ENCODE measurements around the gene FAM131A.

- TF ChIP-seq CTCF (conservative IDR thresholded peaks at IDR 0.05 in 1 of 2, IDR thresholded peaks at IDR 0.05 in 1 of 2; ENCODE audit: extremely low read depth in 1 of 2, insufficient read depth in 1 of 2, low read depth in 1 of 2, low read length in 2 of 2) (no peak), EZH2 (IDR thresholded peaks at IDR 0.05; ENCODE audit: borderline replicate concordance, low read length) (no peak)
Measured at GRCh38 chr3:184322731-184323487, 14.5 kb upstream of the FAM131A start.

Data from mammary epithelial cell (primary cell).